SK-N-SH treated with all-trans-retinoic acid at 6 μM for 48 hours (cell line): ENCODE results near the gene HYAL4.

ENCODE experiments used
- ATAC-seq: fragments of 200-7000 bp; cut with Tn5 transposase; 3 replicates; pipeline ENCODE4 v1.9.1; 2020; ENCODE audit warnings: mild to moderate bottlenecking, moderate library complexity
- ARNTL ChIP-seq: fragments of 450-650 bp; formaldehyde crosslinking; IDR thresholded peaks from 2 replicates; pipeline ENCODE4 v1.5.0; 2020; ENCODE audit warnings: low read depth, mild to moderate bottlenecking, moderate library complexity, borderline replicate concordance
- BACH2 ChIP-seq: fragments of 250-450 bp; sonication (Bioruptor Pico); IDR thresholded peaks from 2 replicates; pipeline ENCODE4 v1.9.0; 2021; ENCODE audit warnings: mild to moderate bottlenecking, borderline replicate concordance
- CSDC2 ChIP-seq: fragments of 250-450 bp; sonication (Bioruptor Pico); IDR thresholded peaks from 2 replicates; pipeline ENCODE4 v1.5.0; 2020; ENCODE audit warnings: mild to moderate bottlenecking, moderate library complexity
- ESRRG ChIP-seq: fragments of 250-450 bp; sonication (Bioruptor Pico); IDR thresholded peaks from 2 replicates; pipeline ENCODE4 v1.6.1; 2021; ENCODE audit warnings: mild to moderate bottlenecking
- GLIS3 ChIP-seq: fragments of 250-450 bp; sonication (Bioruptor Pico); IDR thresholded peaks from 2 replicates; pipeline ENCODE4 v1.5.0; 2020; ENCODE audit warnings: mild to moderate bottlenecking, moderate library complexity
- OSR1 ChIP-seq: fragments of 250-450 bp; sonication (Bioruptor Pico); IDR thresholded peaks from 2 replicates; pipeline ENCODE4 v1.8.0; 2022; ENCODE audit warnings: moderate library complexity, mild to moderate bottlenecking, inconsistent platforms
- PPARA ChIP-seq: fragments of 250-450 bp; sonication (Bioruptor Pico); IDR thresholded peaks from 2 replicates; pipeline ENCODE4 v1.5.0; 2020; ENCODE audit warnings: mild to moderate bottlenecking, borderline replicate concordance
- RARB ChIP-seq: fragments of 250-450 bp; sonication (Bioruptor Pico); IDR thresholded peaks from 2 replicates; pipeline ENCODE4 v1.8.0; 2021; ENCODE audit warnings: mild to moderate bottlenecking, moderate library complexity
- SNAI2 ChIP-seq: fragments of 250-450 bp; sonication (Bioruptor Pico); IDR thresholded peaks from 2 replicates; pipeline ENCODE4 v1.5.0; 2020; ENCODE audit warnings: mild to moderate bottlenecking, moderate library complexity
- TCF4 ChIP-seq: fragments of 250-450 bp; sonication (Bioruptor Pico); IDR thresholded peaks from 2 replicates; pipeline ENCODE4 v1.8.0; 2021; ENCODE audit warnings: mild to moderate bottlenecking, moderate library complexity, borderline replicate concordance
- TOX ChIP-seq: fragments of 250-450 bp; sonication (Bioruptor Pico); IDR thresholded peaks from 2 replicates; pipeline ENCODE4 v1.8.0; 2021; ENCODE audit warnings: mild to moderate bottlenecking, moderate library complexity, borderline replicate concordance
- ZC3H10 ChIP-seq: fragments of 250-450 bp; sonication (Bioruptor Pico); IDR thresholded peaks from 2 replicates; pipeline ENCODE4 v1.5.1; 2021; ENCODE audit warnings: mild to moderate bottlenecking, moderate library complexity
- ZNF565 ChIP-seq: fragments of 450-650 bp; formaldehyde crosslinking; conservative IDR thresholded peaks from 2 replicates; pipeline ENCODE4 v1.5.0; 2020; ENCODE audit warnings: low read depth, mild to moderate bottlenecking, moderate library complexity
- ZNF8 ChIP-seq: fragments of 450-650 bp; formaldehyde crosslinking; IDR thresholded peaks from 2 replicates; pipeline ENCODE4 v1.5.0; 2020; ENCODE audit warnings: mild to moderate bottlenecking, moderate library complexity
- TF ChIP-seq, protein P1 (sequence below): fragments of 250-450 bp; sonication (Bioruptor Pico); IDR thresholded peaks from 2 replicates; pipeline ENCODE4 v1.5.0; 2020; ENCODE audit warnings: mild to moderate bottlenecking, moderate library complexity
- TF ChIP-seq, protein P2 (sequence below): fragments of 250-450 bp; sonication (Bioruptor Pico); IDR thresholded peaks from 2 replicates; pipeline ENCODE4 v1.8.0; 2021; ENCODE audit warnings: low read depth, mild to moderate bottlenecking, moderate library complexity, borderline replicate concordance
- TF ChIP-seq, protein P3 (sequence below): fragments of 250-450 bp; sonication (Bioruptor Pico); IDR thresholded peaks from 2 replicates; pipeline ENCODE4 v1.5.1; 2020; ENCODE audit warnings: low read depth, mild to moderate bottlenecking, moderate library complexity
- TF ChIP-seq, protein P4 (sequence below): fragments of 250-450 bp; sonication (Bioruptor Pico); IDR thresholded peaks from 2 replicates; pipeline ENCODE4 v1.8.0; 2020; ENCODE audit warnings: mild to moderate bottlenecking, moderate library complexity, borderline replicate concordance
- TF ChIP-seq, protein P5 (sequence below): fragments of 250-450 bp; sonication (Bioruptor Pico); IDR thresholded peaks from 2 replicates; pipeline ENCODE4 v1.5.1; 2021; ENCODE audit warnings: mild to moderate bottlenecking, moderate library complexity

HYAL4 gene

DNA sequence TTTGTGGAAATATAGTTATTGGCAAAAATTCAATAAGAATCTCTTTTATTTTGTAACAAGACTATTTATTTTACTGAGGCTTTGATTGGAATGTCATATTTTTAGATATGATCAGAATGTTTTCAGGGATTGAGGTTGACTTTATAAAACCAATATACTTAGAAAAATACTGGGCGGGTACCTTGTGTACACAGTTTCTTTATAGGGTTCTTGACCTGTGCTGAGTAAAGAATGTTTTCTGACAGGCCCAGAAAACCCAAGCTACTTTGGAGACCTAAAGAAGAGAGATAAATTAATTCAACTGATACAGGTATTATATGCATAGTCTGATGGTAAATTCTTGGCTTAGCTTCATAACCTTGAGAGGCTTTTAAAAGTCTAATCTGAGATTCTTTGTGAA is 56.1 kb downstream of the HYAL4 start:
- TF ChIP-seq GLIS3 (no peak), TCF4 (no peak), ARNTL (CRISPR knock-in tag) (no peak), SNAI2 (CRISPR knock-in tag) (no peak), ZNF8 (no peak), CSDC2 (CRISPR knock-in tag) (no peak), PPARA (no peak), ESRRG (CRISPR knock-in tag) (no peak)
- TF ChIP-seq, protein P1, sequence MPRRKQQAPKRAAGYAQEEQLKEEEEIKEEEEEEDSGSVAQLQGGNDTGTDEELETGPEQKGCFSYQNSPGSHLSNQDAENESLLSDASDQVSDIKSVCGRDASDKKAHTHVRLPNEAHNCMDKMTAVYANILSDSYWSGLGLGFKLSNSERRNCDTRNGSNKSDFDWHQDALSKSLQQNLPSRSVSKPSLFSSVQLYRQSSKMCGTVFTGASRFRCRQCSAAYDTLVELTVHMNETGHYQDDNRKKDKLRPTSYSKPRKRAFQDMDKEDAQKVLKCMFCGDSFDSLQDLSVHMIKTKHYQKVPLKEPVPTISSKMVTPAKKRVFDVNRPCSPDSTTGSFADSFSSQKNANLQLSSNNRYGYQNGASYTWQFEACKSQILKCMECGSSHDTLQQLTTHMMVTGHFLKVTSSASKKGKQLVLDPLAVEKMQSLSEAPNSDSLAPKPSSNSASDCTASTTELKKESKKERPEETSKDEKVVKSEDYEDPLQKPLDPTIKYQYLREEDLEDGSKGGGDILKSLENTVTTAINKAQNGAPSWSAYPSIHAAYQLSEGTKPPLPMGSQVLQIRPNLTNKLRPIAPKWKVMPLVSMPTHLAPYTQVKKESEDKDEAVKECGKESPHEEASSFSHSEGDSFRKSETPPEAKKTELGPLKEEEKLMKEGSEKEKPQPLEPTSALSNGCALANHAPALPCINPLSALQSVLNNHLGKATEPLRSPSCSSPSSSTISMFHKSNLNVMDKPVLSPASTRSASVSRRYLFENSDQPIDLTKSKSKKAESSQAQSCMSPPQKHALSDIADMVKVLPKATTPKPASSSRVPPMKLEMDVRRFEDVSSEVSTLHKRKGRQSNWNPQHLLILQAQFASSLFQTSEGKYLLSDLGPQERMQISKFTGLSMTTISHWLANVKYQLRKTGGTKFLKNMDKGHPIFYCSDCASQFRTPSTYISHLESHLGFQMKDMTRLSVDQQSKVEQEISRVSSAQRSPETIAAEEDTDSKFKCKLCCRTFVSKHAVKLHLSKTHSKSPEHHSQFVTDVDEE (CRISPR knock-in tag), result no peak
- TF ChIP-seq, protein P2, sequence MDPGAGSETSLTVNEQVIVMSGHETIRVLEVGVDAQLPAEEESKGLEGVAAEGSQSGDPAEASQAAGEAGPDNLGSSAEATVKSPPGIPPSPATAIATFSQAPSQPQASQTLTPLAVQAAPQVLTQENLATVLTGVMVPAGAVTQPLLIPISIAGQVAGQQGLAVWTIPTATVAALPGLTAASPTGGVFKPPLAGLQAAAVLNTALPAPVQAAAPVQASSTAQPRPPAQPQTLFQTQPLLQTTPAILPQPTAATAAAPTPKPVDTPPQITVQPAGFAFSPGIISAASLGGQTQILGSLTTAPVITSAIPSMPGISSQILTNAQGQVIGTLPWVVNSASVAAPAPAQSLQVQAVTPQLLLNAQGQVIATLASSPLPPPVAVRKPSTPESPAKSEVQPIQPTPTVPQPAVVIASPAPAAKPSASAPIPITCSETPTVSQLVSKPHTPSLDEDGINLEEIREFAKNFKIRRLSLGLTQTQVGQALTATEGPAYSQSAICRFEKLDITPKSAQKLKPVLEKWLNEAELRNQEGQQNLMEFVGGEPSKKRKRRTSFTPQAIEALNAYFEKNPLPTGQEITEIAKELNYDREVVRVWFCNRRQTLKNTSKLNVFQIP, result no peak
- TF ChIP-seq, protein P3, sequence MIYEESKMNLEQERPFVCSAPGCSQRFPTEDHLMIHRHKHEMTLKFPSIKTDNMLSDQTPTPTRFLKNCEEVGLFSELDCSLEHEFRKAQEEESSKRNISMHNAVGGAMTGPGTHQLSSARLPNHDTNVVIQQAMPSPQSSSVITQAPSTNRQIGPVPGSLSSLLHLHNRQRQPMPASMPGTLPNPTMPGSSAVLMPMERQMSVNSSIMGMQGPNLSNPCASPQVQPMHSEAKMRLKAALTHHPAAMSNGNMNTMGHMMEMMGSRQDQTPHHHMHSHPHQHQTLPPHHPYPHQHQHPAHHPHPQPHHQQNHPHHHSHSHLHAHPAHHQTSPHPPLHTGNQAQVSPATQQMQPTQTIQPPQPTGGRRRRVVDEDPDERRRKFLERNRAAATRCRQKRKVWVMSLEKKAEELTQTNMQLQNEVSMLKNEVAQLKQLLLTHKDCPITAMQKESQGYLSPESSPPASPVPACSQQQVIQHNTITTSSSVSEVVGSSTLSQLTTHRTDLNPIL, result no peak
- no peak for ATAC-seq

DNA sequence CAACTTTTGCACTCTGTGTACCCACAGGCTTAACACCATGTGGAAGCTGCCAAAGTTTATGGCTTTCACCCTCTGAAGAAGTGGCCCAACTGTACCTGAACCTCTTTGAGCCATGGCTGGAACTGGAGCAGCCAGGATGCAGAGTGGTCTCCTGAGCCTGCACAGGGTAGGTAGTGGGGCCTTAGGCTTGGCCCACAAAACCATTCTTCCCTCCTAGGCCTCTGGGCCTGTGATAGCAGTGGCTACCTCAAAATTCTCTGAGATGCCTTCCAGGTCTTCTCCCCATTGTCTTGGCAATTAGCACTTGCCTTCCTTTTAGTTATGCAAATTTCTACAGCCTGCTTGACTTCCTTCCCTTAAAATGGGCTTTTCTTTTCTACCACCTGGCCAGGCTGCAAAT is 60.7 kb downstream of the HYAL4 start:
- ATAC-seq, result no peak
- TF ChIP-seq TCF4 (no peak), BACH2 (no peak), RARB (no peak), TOX (CRISPR knock-in tag) (no peak), GLIS3 (no peak), ZNF565 (CRISPR knock-in tag) (no peak), ZC3H10 (CRISPR knock-in tag) (no peak), SNAI2 (CRISPR knock-in tag) (no peak), ESRRG (CRISPR knock-in tag) (no peak), OSR1 (CRISPR knock-in tag) (no peak), PPARA (no peak), CSDC2 (CRISPR knock-in tag) (no peak)
- TF ChIP-seq, protein P2, result no peak
- TF ChIP-seq, protein P3, result no peak
- TF ChIP-seq, protein P4, sequence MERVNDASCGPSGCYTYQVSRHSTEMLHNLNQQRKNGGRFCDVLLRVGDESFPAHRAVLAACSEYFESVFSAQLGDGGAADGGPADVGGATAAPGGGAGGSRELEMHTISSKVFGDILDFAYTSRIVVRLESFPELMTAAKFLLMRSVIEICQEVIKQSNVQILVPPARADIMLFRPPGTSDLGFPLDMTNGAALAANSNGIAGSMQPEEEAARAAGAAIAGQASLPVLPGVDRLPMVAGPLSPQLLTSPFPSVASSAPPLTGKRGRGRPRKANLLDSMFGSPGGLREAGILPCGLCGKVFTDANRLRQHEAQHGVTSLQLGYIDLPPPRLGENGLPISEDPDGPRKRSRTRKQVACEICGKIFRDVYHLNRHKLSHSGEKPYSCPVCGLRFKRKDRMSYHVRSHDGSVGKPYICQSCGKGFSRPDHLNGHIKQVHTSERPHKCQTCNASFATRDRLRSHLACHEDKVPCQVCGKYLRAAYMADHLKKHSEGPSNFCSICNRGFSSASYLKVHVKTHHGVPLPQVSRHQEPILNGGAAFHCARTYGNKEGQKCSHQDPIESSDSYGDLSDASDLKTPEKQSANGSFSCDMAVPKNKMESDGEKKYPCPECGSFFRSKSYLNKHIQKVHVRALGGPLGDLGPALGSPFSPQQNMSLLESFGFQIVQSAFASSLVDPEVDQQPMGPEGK (CRISPR knock-in tag), result no peak
- TF ChIP-seq, protein P1 (CRISPR knock-in tag), result no peak
- TF ChIP-seq, protein P5, sequence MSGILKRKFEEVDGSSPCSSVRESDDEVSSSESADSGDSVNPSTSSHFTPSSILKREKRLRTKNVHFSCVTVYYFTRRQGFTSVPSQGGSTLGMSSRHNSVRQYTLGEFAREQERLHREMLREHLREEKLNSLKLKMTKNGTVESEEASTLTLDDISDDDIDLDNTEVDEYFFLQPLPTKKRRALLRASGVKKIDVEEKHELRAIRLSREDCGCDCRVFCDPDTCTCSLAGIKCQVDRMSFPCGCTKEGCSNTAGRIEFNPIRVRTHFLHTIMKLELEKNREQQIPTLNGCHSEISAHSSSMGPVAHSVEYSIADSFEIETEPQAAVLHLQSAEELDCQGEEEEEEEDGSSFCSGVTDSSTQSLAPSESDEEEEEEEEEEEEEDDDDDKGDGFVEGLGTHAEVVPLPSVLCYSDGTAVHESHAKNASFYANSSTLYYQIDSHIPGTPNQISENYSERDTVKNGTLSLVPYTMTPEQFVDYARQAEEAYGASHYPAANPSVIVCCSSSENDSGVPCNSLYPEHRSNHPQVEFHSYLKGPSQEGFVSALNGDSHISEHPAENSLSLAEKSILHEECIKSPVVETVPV, result no peak
